ENCODE results near the gene TNP1. TPM values are rescaled to one million over a fixed set of nuclear protein-coding genes. Genes with fewer than 3 reads are reported as not detected.

Gene TNP1
- total RNA-seq, 6 experiments from 2014 or later: not detected

- Mint-ChIP-seq H3K27me3 (ENCODE audit: insufficient read depth) (peaks cover 41% of the 10 kb centered on the region), H3K36me3 (ENCODE audit: low read depth) (no peaks in the 10 kb centered on the region), H3K4me3 (no peak overlapping the region), H3K4me1 (ENCODE audit: low read depth) (no peaks in the 10 kb centered on the region), H3K27ac (no peak overlapping the region), H3K9me3 (no peaks in the 10 kb centered on the region)
- no peak for DNase-seq
- TF ChIP-seq CTCF (IDR thresholded peaks at IDR 0.05): no peak
Measured at GRCh38 chr2:216819055-216819454, 40.8 kb downstream of the TNP1 start.

DNA sequence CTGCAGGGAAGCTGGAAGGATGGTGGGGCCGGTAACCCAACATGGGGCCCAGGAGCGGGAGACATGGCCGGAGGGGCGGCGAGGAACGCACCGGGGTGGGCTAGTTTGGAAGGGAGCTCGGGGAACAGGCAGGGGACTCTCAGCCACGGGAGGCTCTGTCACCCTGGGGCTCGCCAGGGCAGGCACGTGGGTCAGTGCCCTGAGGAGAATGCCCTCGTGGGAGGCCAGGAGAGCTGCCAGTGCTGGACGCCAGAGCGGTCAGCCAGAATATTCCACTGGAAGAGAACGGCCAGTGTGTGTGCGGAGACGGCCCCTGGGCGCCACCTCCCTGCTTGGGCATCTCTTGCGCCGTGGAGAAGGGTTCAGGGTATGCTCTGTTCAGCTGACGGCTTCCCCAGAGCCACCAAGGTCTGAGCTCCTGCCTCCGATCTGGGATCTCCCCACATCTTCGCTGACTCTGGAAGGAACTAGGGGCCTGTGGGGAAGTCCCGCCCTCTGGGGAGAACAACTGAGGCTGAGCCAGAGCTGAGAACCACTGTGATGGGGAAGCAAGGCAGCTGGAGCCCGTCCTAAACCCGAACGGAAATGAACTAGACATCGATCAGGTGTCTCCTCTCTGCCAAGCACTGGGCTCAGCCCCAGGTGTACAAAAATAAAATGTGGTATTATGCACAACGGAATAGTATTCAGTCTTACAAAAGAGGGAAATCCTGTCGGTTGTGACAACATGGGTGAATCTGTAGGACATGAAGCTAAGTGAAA, 49.3 kb downstream of the TNP1 start:
- no peak for DNase-seq
- no peaks in the 10 kb centered on the region for H3K36me3 Mint-ChIP-seq (ENCODE audit: low read depth)
- no peak overlapping the region for H3K27ac Mint-ChIP-seq
- TF ChIP-seq CTCF (IDR thresholded peaks at IDR 0.05): no peak
- H3K9me3 Mint-ChIP-seq: no peaks in the 10 kb centered on the region
- H3K4me1 Mint-ChIP-seq (ENCODE audit: low read depth): no peaks in the 10 kb centered on the region
- H3K27me3 Mint-ChIP-seq (ENCODE audit: insufficient read depth): peaks cover 10% of the 10 kb centered on the region
- no peak overlapping the region for H3K4me3 Mint-ChIP-seq

Other genes starting within 250 kb of the TNP1 start
- gene IGFBP2, start 226.6 kb downstream of the TNP1 start, total RNA-seq (2021; fragmentation: NEBNext Ultra II Directional; extraction: Animal tissue kit (Norgen Biotek cat#: 25700)): under 1 TPM in 2 of 6 experiments, not detected in 4; 0.28 to 0.40 TPM
- 100 to 1,000 TPM in 2 of 6 experiments, 10 to 100 TPM in 4; 63.2 to 125 (median 68.6) TPM for gene IGFBP5, start 164.5 kb downstream of the TNP1 start, total RNA-seq (2021; fragmentation: NEBNext Ultra II Directional; extraction: Animal tissue kit (Norgen Biotek cat#: 25700))